ENCODE data around the gene MAPK6.
"Not testable (repeated sequence)": the region's sequence is repeated elsewhere in the genome, so short reads cannot be mapped to it uniquely, and the experiment has no call there.

Gene MAPK6

GRCh38 chr15:52083037-52083359 lies 64.0 kb downstream of the MAPK6 start:
- not testable (repeated sequence) for DNase-seq

GRCh38 chr15:52083603-52084002 lies 64.6 kb downstream of the MAPK6 start:
- no peak for DNase-seq

- no peak for DNase-seq
These were observed 66.3 kb downstream of the MAPK6 start for GRCh38 chr15:52085299-52085698.

DNA sequence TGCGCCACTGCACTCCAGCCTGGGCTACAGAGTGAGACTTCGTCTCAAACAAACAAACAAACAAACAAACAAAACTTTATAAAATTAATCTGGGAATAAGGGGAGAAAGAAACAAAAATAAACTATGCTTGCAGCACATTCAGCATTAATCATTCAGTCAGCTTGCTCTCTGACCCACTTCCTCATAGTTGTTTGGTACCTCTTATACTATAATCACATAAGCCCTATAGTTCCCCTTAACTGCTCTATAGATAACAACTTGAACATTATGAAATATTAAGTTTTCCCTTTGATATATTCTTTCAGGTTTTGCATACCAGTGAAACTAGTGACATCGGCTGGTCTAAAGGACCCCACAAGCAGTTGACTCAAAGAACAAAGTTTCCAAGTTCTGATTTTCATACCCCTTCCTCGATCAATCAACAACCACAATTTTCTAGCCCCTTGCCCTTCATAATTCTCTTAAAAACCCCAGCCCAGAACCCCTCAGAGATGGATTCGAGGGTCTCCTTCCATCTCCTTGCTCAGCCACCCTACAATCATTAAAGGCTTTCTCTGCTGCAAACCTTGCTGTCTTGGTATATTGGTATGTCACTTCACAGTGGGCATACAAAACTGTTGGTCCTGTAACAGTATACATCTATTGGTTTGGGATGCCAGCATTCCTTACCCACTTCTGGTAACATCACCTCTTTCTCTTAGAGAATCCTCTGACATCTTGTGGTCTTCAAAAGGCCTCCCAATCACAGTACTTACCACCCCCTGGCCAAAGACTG lies 67.2 kb downstream of the MAPK6 start:
- peak in 1 of 2 donors; percentile 10 for DNase-seq

GRCh38 chr15:52090193-52090592 lies 71.2 kb downstream of the MAPK6 start:
- DNase-seq: no peak

- DNase-seq: no peak
These were observed 74.1 kb downstream of the MAPK6 start for GRCh38 chr15:52093167-52093538.

DNA sequence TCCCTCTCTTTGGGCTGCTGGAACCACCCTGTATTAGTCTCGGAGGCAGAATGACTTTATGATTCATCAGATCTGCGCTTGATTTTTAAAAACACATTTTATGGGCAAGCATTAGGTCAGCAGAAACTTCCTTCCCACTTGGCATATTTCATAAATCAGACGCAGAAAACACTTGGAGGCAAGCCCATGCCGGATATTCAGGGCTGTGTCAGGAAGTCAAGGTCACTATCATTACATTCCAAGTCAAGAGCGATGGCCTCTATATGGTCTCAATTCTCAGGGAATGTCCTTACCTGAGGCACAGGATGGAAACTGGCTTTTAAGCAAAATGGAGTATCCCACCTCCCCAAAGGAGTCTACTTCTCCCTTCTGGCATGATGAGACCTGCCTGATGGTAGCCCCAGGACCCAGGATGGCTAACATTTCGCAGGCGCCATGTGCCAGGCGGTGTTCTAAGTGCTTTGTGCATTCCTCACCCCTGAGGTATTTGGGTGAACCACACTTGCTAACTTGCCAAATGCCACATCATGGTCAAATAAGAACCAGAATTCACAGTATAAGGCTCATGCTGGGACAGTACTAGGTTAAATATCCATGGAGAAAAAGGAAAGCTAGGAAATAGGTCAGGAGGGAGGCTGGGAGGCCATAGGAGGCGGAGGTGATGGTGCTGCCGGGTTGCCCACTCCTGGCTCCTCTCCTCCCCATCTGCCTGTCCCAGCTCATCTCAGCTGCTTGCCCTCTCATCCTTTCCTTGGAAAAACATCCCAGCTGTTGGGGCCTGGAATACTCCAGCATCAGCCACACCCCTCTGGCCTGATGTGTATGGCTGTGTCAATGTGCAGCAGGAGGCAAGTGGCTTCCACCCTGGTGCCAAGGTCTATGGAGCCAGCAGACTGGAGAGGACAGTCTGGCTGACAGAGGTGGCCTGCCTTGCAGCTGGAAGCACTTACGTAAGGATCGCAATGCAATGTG lies 74.8 kb downstream of the MAPK6 start:
- DNase-seq: peak in 1 of 2 donors; percentile 64

DNA sequence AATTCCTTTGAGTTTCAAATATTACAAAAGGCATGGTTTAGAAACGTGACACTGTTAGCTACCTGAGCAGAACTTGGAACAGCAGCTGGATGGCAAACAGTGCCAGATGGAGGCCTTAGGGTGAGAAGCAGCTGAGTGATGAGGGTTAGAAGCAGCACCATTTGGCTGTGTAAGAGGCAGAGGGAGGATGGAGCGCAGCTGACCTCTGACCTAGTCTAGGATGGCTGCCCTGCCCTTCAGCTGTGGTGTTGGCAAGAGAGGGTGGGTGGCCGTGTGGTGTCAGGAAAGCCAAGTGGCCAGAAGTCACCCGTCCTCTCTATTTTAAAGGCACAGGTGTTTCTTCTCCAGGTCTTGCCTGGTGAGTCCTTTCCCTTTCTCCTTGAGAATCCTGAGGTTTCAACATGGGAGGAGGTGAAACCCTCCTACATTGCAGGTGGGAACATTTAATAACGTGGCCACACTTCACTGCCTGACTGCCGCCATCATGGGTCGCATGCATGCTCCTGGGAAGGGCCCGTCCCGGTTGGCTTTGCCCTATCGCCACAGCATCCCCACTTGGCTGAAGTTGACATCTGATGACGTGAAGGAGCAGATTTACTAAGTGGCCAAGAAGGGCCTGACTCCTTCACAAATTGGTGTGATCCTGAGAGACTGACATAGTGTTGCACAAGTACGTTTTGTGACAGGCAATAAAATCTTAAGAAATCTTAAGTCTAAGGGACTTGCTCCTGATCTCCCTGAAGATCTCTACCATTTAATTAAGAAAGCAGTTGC lies 76.0 kb downstream of the MAPK6 start:
- DNase-seq: no peak

- DNase-seq: no peak
These were observed 76.7 kb downstream of the MAPK6 start for GRCh38 chr15:52095597-52096262.

DNA sequence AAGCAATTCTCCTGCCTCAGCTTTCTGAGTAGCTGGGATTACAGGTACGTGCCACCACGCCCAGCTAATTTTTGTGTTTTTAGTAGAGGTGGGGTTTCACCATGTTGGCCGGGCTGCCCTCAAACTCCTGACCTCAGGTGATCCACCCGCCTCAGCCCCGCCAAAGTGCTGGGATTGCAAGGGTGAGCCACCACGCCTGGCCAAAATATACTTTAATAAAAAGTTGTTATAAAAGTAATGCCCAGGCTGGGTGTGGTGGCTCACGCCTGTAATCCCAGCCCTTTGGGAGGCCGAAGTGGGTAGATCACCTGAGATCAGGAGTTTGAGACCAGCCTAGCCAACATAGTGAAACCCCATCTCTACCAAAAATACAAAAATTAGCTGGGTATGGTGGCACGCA lies 77.5 kb downstream of the MAPK6 start:
- not testable (repeated sequence) for DNase-seq

DNA sequence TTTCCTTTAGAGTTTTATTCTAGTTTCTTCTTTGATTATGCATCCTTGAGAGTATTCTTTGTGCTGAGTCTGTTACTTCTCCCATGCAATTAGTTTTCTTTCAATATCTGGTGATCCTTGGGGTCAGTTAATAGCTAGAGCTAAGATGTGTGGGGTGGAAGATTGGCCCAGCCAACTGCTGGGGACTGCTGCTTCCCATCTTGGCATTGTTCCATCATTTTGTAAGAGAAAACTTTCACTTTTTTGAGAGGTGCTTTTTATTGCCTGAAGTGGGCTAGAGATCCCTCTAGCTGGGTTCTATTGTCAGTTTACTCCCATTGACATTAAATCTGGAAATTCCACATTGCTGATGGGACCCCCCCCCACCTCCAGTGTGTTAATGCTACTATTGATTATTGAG lies 78.2 kb downstream of the MAPK6 start:
- DNase-seq: no peak

DNA sequence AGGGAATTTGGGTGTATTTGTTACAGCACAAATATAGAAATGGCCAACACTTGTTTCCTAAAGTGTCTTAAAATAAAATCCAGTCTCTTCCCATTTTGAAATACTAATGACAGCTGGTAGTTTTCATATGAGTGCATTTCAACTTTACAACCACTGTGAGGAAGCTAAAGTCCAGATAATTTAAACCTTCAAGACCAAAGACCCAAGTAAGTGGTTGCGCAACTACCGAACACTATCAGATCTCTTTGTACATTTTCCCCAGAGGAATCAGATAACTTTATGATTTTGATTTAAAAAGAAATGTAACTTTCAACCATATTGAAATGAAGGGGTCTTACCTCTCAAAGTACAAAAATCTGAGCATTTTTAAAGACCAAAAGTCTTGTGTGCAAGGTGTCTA lies 79.3 kb downstream of the MAPK6 start:
- DNase-seq: no peak

DNA sequence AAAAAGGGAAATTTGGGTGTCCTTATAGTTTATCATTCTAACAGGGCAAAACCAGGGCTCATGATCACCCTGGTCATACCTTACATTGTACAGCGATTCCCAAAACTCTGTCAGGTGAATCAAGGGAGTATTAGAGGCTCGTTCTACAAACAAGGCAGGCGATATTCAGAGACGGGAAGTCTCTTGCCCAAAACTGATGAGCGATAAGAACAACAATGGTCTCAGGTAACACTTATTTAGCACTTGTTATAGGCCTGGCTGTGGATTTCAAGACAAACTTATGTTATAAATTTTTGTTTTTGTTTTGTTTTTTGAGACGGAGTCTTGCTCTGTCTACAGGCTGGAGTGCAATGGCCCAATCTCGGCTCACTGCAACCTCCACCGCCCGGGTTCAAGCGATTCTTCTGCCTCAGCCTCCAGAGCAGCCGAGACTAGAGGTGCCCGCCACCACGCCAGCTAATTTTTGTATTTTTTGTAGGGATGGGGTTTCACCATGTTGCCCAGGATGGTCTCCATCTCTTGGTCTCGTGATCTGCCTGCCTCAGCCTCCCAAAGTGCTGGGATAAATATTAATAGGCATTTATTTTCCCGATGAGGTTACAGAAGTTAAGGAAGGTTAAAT lies 80.7 kb downstream of the MAPK6 start:
- no peak for DNase-seq

DNA sequence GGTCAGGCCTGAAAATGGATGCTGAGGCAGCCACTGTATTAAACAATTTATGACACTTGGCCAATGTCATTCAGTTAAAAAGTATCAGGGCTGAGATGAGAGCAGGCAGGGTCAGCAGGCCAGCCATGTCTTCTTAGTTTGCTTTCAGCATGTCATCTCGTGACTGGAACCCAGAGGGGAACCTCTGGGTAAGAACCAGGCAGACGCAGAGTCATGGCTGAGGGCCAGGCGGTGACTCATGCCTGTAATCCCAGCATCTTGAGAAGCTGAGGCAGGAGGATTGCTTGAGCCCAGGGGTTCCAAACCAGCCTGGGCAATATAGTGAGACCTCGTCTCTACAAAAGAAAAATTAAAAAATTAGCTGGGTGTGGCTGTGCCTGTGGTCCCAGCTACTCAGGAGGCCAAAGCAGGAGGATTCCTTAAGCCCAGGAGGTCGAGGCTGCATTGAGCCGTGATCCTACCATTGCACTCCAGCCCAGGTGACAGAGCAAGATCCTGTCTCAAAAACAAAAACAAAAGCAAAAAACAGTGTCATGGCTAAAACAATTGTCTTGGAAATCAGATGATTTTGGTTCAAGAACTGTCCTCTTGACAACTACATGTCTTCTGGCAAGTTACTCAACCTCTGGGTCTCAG lies 81.9 kb downstream of the MAPK6 start:
- peak; percentile 30 to 49 for DNase-seq

- DNase-seq: no peak
These were observed 82.7 kb downstream of the MAPK6 start for GRCh38 chr15:52101542-52102323.

- DNase-seq: no peak
These were observed 83.4 kb downstream of the MAPK6 start for GRCh38 chr15:52102463-52102862.

DNA sequence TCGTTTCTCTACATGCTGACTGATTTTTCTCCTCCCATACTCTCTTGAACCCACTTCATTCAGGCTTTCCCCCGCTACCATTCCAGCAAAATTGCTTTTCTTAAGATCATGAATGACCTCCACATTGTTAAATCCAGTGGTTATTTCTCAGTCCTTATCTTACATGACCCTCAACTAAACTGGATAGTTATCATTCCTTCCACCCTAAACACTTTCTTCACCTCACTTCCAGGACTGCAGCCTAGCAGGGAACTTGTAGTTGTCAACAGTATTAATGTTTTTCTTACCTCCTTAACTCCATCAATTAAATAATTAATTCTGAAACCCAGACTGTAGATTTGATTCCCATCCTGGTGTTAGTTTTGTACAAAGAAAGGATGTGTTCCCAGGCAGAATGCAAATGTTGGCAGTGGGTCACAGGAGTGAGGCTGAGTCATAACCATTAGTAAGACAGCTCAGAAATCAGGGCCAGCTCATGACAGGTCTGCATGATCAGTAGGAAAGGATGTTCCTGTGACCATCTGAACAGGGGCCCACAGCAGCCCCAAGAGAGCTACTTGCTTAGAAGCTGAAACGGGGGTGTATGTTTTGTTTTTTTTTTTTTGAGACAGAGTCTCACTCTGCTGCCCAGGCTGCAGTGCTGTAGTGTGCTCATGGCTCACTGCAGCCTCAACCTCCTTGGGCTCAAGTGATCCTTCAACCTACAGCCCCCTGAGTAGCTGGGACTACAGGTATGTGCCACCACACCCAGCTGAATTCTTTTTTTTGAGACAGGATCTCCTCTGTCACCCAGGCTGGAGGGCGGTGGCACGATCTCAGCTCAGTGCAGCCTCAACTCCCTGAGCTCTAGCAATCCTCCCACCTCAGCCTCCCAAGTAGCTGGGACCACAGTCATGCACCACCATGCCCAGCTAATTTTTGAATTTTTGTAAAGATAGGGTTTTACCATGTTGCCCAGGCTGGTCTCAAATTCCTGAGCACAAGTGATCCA lies 84.5 kb downstream of the MAPK6 start:
- peak in 1 of 2 donors; percentile 72 for DNase-seq

DNA sequence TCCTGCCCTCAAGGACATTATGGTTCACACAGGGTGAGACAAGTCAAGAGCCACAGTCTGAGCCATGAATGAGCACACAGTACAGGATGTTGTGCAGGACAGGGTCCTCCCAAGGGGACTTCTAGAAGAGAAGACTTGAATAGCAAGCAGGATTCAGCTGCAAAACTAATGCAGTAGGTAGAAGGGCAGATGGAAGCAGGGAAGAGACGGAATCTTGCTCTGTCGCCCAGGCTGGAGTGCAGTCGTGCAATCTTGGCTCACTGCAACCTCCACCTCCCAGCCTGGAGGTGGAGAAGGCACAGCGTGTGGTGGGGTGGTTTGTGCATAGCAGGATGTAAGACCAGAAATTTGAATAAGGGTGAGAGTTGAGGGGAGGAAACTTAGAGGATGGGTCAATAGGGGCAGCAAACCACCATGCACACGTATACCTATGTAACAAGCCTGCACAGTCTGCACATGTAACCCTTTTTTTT lies 85.5 kb downstream of the MAPK6 start:
- DNase-seq: no peak

DNA sequence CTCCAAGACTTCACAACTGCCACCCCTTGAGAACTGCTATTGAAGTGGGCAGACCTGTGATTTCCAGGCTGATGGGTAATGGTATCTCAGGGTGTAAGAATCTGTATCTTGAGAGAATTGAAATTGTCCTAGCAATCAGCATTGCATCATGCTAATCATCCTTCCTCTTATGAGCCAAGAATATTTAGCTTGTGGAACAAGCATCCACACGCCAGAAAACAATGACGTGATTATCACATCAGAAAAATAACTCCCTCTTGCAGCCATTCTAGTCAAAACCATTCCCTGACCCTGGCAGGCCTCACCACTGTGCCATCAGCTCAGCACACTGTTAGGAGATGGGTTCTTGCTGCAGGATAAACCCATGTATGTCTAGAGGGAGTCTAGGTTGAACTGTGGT lies 86.8 kb downstream of the MAPK6 start:
- DNase-seq: no peak

Measured in bone marrow (tissue), 2 donors.